HG03103 (cell line): ENCODE measurements around the gene BEST1.

Experiments
- ATAC-seq: cut with Tn5 transposase; IDR thresholded peaks from one replicate; pipeline ENCODE4 v1.9.1; 2021; ENCODE audit warnings: low read depth; ENCODE audit not compliant: unreplicated experiment

Gene BEST1

GRCh38 chr11:62011881-62012280 is 61.7 kb downstream of the BEST1 start:
- ATAC-seq, result no peak

GRCh38 chr11:62012451-62012831 is 62.3 kb downstream of the BEST1 start:
- ATAC-seq, result no peak

- ATAC-seq, result no peak
Observed at GRCh38 chr11:62012832-62013461, 62.8 kb downstream of the BEST1 start.
